ENCODE measurements around the gene FGD4.

GRCh38 chr12:32541754-32542374, 142.5 kb downstream of the FGD4 start:
- TF ChIP-seq EZH2 (IDR thresholded peaks at IDR 0.05; ENCODE audit: insufficient read depth, poor library complexity, severe bottlenecking) (no peak), EZH2phosphoT487 (IDR thresholded peaks at IDR 0.05; ENCODE audit: insufficient read depth, low read depth) (no peak)

Measured in GM23248 (cell line).